Measurements from ENCODE around the gene CMIP.
"Not testable (repeated sequence)": the region's sequence is repeated elsewhere in the genome, so short reads cannot be mapped to it uniquely, and the experiment has no call there.

The CMIP gene

DNA sequence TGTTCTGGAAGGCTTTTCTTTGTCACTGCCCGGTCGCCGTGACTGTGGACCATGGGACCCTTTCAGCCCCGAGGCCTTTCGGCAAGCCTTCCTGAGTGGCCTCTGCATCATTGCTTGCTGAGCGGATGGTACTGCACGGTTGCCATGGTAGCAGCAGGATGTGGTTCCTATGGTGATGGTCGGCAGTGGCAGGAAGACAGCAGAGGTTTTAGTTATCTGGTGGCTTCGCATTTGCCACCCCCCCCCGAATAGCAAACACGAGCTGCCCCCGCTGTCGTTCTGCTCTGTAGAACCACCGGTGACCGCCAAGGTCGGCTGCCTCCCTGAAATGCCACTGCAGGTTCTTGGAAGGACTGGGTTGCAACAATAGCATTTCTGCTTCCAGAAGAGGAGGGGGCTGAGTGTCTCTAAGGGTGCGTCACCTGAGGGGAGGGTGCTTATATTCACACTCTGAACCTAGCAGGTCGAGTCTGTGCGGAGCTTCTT is 76.6 kb downstream of the CMIP start:
- no peak overlapping the region for H3K4me3 ChIP-seq (ENCODE audit: low read length)
- no peaks in the 10 kb centered on the region for H3K4me1 ChIP-seq (ENCODE audit: insufficient read depth, low read length)
- H3K36me3 ChIP-seq (ENCODE audit: insufficient read depth, low read depth, low read length): 0 out of 2 replicates have a peak, but pooled peaks cover 13% of the 10 kb centered on the region
- no peak overlapping the region for H3K27ac ChIP-seq (ENCODE audit: low read length)
- H3K9ac ChIP-seq (ENCODE audit: low read depth, low read length): no peak overlapping the region
- no peaks in the 10 kb centered on the region for H3K9me3 ChIP-seq (ENCODE audit: insufficient read depth, low read depth, low read length)
- H3K27me3 ChIP-seq (ENCODE audit: insufficient read depth, low read length): no peaks in the 10 kb centered on the region

- Histone ChIP-seq H3K27ac (ENCODE audit: low read length) (no peak overlapping the region), H3K4me3 (ENCODE audit: low read length) (no peak overlapping the region), H3K9me3 (ENCODE audit: insufficient read depth, low read depth, low read length) (no peaks in the 10 kb centered on the region), H3K9ac (ENCODE audit: low read depth, low read length) (no peak overlapping the region), H3K36me3 (ENCODE audit: insufficient read depth, low read depth, low read length) (0 out of 2 replicates have a peak, but pooled peaks cover 5% of the 10 kb centered on the region), H3K27me3 (ENCODE audit: insufficient read depth, low read length) (no peaks in the 10 kb centered on the region), H3K4me1 (ENCODE audit: insufficient read depth, low read length) (no peaks in the 10 kb centered on the region)
These were observed 77.6 kb downstream of the CMIP start for GRCh38 chr16:81522108-81522701.

GRCh38 chr16:81522851-81523250 is 78.2 kb downstream of the CMIP start:
- H3K36me3 ChIP-seq (ENCODE audit: insufficient read depth, low read depth, low read length); H3K27ac ChIP-seq (ENCODE audit: low read length); H3K4me3 ChIP-seq (ENCODE audit: low read length); H3K9ac ChIP-seq (ENCODE audit: low read depth, low read length); H3K4me1 ChIP-seq (ENCODE audit: insufficient read depth, low read length); H3K27me3 ChIP-seq (ENCODE audit: insufficient read depth, low read length); H3K9me3 ChIP-seq (ENCODE audit: insufficient read depth, low read depth, low read length): not testable (repeated sequence)

DNA sequence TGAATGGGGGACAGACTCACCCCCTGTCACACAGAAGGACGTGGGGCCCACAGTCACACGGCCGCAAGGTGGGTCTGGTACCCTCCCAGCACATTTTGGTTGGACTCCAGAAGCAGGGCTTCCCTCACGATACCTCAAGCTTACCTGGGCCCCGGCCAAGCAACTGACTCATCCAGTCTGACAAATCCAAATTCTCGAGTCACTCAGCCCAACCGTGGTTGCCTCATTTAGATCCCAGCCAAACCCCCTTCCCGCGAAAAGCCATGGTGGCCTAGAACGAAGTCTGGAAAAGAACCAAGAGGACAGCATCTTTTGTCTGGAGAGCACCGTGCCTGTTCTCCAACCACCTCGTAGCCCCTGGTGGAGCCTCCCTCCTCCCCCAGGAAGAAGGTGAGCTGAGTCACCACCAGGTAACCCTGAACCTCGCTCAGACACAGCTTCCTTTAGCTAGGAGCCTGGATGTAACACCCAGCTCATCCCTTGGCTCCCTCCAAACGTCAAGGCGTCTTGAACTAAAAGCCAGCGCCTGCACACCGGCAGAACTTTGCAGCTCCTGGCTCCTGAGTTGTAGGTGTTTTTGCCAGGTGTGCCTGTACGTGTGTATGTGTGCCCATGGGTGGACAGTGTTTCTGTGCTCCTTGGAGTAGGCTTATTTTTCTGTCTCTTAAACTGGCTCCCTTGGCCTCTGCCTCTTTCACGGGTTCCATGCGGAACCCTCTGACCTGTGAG is 78.9 kb downstream of the CMIP start:
- Histone ChIP-seq H3K27me3 (ENCODE audit: insufficient read depth, low read length) (no peaks in the 10 kb centered on the region), H3K27ac (ENCODE audit: low read length) (no peak overlapping the region), H3K9me3 (ENCODE audit: insufficient read depth, low read depth, low read length) (no peaks in the 10 kb centered on the region; the same call in 1 of the 2 replicates), H3K4me3 (ENCODE audit: low read length) (no peak overlapping the region), H3K36me3 (ENCODE audit: insufficient read depth, low read depth, low read length) (0 out of 2 replicates have a peak, but pooled peaks cover 3% of the 10 kb centered on the region), H3K9ac (ENCODE audit: low read depth, low read length) (no peak overlapping the region), H3K4me1 (ENCODE audit: insufficient read depth, low read length) (no peaks in the 10 kb centered on the region)

- H3K4me3 ChIP-seq (ENCODE audit: low read length): no peak overlapping the region
- no peak overlapping the region for H3K9ac ChIP-seq (ENCODE audit: low read depth, low read length)
- H3K9me3 ChIP-seq (ENCODE audit: insufficient read depth, low read depth, low read length): no peaks in the 10 kb centered on the region; the same call in 1 of the 2 replicates
- H3K4me1 ChIP-seq (ENCODE audit: insufficient read depth, low read length): no peaks in the 10 kb centered on the region
- 0 out of 2 replicates have a peak, but pooled peaks cover 3% of the 10 kb centered on the region for H3K36me3 ChIP-seq (ENCODE audit: insufficient read depth, low read depth, low read length)
- no peaks in the 10 kb centered on the region for H3K27me3 ChIP-seq (ENCODE audit: insufficient read depth, low read length)
- no peak overlapping the region for H3K27ac ChIP-seq (ENCODE audit: low read length)
These were observed 79.8 kb downstream of the CMIP start for GRCh38 chr16:81524382-81524781.

GRCh38 chr16:81524885-81525284 is 80.3 kb downstream of the CMIP start:
- H3K4me3 ChIP-seq (ENCODE audit: low read length); H3K9ac ChIP-seq (ENCODE audit: low read depth, low read length); H3K9me3 ChIP-seq (ENCODE audit: insufficient read depth, low read depth, low read length); H3K4me1 ChIP-seq (ENCODE audit: insufficient read depth, low read length); H3K36me3 ChIP-seq (ENCODE audit: insufficient read depth, low read depth, low read length); H3K27ac ChIP-seq (ENCODE audit: low read length); H3K27me3 ChIP-seq (ENCODE audit: insufficient read depth, low read length): not testable (repeated sequence)

- Histone ChIP-seq H3K9me3 (ENCODE audit: insufficient read depth, low read depth, low read length) (no peaks in the 10 kb centered on the region; the same call in 1 of the 2 replicates), H3K4me1 (ENCODE audit: insufficient read depth, low read length) (no peaks in the 10 kb centered on the region), H3K27me3 (ENCODE audit: insufficient read depth, low read length) (no peaks in the 10 kb centered on the region), H3K9ac (ENCODE audit: low read depth, low read length) (no peak overlapping the region), H3K27ac (ENCODE audit: low read length) (no peak overlapping the region), H3K36me3 (ENCODE audit: insufficient read depth, low read depth, low read length) (0 out of 2 replicates have a peak, but pooled peaks cover 3% of the 10 kb centered on the region), H3K4me3 (ENCODE audit: low read length) (no peak overlapping the region)
These were observed 81.6 kb downstream of the CMIP start for GRCh38 chr16:81526199-81526598.

DNA sequence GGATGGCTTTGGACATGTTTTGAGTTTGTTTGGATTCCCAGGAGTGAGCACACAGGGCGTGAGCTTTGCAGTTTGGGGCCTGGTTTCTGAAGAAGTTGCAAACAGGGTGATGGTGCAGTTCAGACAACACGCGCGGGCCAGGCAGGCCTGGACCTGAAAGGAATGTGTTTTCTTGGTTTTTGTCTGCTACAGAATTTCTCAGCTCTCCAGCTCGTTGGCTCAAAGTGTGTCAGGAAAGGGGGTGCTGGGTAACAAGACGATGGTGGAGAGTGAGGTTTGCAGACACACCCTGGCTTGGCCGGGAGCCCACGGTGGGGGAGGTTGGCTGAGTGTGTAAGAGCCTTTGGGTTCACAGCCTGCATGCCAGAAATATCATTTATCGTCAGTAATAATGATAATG is 82.3 kb downstream of the CMIP start:
- H3K36me3 ChIP-seq (ENCODE audit: insufficient read depth, low read depth, low read length): 0 out of 2 replicates have a peak, but pooled peaks cover 3% of the 10 kb centered on the region
- H3K27ac ChIP-seq (ENCODE audit: low read length): no peak overlapping the region
- no peaks in the 10 kb centered on the region for H3K4me1 ChIP-seq (ENCODE audit: insufficient read depth, low read length)
- no peak overlapping the region for H3K9ac ChIP-seq (ENCODE audit: low read depth, low read length)
- no peak overlapping the region for H3K4me3 ChIP-seq (ENCODE audit: low read length)
- no peaks in the 10 kb centered on the region; the same call in 1 of the 2 replicates for H3K9me3 ChIP-seq (ENCODE audit: insufficient read depth, low read depth, low read length)
- H3K27me3 ChIP-seq (ENCODE audit: insufficient read depth, low read length): no peaks in the 10 kb centered on the region

DNA sequence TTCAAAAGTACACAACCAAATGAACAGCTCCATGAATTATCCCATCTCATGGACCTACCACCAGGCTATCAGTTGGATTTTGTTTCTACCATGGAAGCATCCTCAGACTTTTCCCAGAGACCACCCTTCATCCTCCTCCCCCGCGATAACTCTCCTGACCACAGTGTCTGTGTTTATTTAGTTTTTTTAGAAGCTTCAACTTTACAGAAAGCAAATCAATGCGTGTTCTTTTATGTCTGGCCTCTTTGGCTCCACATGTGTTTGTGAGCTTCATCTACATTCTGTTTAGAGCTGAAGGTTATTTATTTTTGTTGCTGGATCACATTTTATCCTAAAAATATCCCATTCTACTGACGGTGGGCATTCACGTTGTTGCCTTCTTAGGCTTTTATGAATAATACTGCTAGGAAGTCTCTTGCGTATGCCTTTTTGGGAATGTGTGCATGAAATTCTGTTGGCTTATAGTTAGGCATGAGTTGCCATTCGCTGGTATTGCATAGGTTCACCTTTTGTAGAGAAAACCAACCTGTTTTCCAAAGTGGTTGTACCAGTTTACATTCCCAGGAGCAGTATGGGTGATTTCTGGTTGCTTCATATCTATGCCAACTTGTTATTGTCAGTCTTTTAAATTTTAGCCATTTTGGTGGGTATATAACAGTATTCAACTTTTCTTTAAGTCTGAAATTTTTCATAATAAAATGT is 83.0 kb downstream of the CMIP start:
- Histone ChIP-seq H3K27ac (ENCODE audit: low read length) (no peak overlapping the region), H3K9ac (ENCODE audit: low read depth, low read length) (no peak overlapping the region)

GRCh38 chr16:81528256-81528655 is 83.6 kb downstream of the CMIP start:
- Histone ChIP-seq H3K4me3 (ENCODE audit: low read length) (no peak overlapping the region), H3K36me3 (ENCODE audit: insufficient read depth, low read depth, low read length) (0 out of 2 replicates have a peak, but pooled peaks cover 3% of the 10 kb centered on the region), H3K9me3 (ENCODE audit: insufficient read depth, low read depth, low read length) (no peaks in the 10 kb centered on the region; the same call in 1 of the 2 replicates), H3K27ac (ENCODE audit: low read length) (no peak overlapping the region), H3K9ac (ENCODE audit: low read depth, low read length) (no peak overlapping the region), H3K27me3 (ENCODE audit: insufficient read depth, low read length) (no peaks in the 10 kb centered on the region), H3K4me1 (ENCODE audit: insufficient read depth, low read length) (no peaks in the 10 kb centered on the region)

More for the DNA sequence above, 83.0 kb downstream of the CMIP start:
- Histone ChIP-seq H3K4me3 (ENCODE audit: low read length) (no peak overlapping the region), H3K4me1 (ENCODE audit: insufficient read depth, low read length) (no peaks in the 10 kb centered on the region), H3K36me3 (ENCODE audit: insufficient read depth, low read depth, low read length) (0 out of 2 replicates have a peak, but pooled peaks cover 3% of the 10 kb centered on the region), H3K9me3 (ENCODE audit: insufficient read depth, low read depth, low read length) (no peaks in the 10 kb centered on the region; the same call in 1 of the 2 replicates), H3K27me3 (ENCODE audit: insufficient read depth, low read length) (no peaks in the 10 kb centered on the region)

- Histone ChIP-seq H3K4me3 (ENCODE audit: low read length) (no peak overlapping the region), H3K27ac (ENCODE audit: low read length) (no peak overlapping the region), H3K27me3 (ENCODE audit: insufficient read depth, low read length) (no peaks in the 10 kb centered on the region), H3K4me1 (ENCODE audit: insufficient read depth, low read length) (no peaks in the 10 kb centered on the region), H3K36me3 (ENCODE audit: insufficient read depth, low read depth, low read length) (no peaks in the 10 kb centered on the region), H3K9ac (ENCODE audit: low read depth, low read length) (no peak overlapping the region), H3K9me3 (ENCODE audit: insufficient read depth, low read depth, low read length) (no peaks in the 10 kb centered on the region; the same call in 1 of the 2 replicates)
These were observed 85.7 kb downstream of the CMIP start for GRCh38 chr16:81530296-81530721.
